ENCODE data around the gene ZBTB20. TPM values are rescaled to one million over a fixed set of nuclear protein-coding genes. Genes with fewer than 3 reads are reported as not detected.

Gene ZBTB20
- total and polyA plus RNA-seq, 2 of the 4 experiments (the other 2 are of a cell fraction): 0.75 to 14.7 TPM

DNA sequence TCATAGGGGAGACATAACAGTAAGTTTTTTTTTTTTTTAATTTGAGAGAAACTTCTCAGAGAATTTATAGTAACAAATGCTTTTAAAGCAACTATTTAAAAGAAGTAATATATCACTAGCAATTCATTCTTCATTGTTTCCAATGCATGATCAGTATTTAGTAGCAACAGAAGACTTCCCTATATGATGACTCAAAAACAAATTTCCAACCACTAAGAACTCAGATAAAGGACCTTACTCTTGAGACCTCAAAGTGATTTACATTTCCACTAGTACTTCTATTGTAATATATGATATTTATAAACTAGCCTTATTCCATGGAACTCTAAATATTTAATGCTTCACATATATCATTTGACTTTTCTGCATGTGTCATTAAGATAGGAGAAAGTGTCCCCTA lies 356.3 kb downstream of the ZBTB20 start:
- Histone ChIP-seq H2BK20ac (ENCODE audit: low read depth, low read length) (no peak overlapping the region), H3K4me3 (ENCODE audit: insufficient read depth, low read depth, low read length) (no peak overlapping the region), H4K8ac (ENCODE audit: low read depth in 2 of 2, low read length in 2 of 2) (no peak overlapping the region), H3K23ac (ENCODE audit: low read depth, low read length) (no peak overlapping the region), H3K56ac (ENCODE audit: extremely low read depth, insufficient read depth, low read length) (no peak overlapping the region), H2BK5ac (ENCODE audit: low read depth, low read length, poor library complexity, severe bottlenecking) (no peak overlapping the region), H3K9me3 (ENCODE audit: control insufficient read depth, insufficient read depth, low read length) (no peaks in the 10 kb centered on the region), H3K9ac (ENCODE audit: low read depth, low read length) (no peak overlapping the region), H3K18ac (ENCODE audit: low read depth, low read length) (no peak overlapping the region), H3K36me3 (ENCODE audit: control insufficient read depth, insufficient read depth, low read length) (no peaks in the 10 kb centered on the region), H3K4me1 (ENCODE audit: control insufficient read depth, insufficient read depth, low read length) (no peaks in the 10 kb centered on the region), H3K27me3 (ENCODE audit: control insufficient read depth, insufficient read depth, low read length) (no peaks in the 10 kb centered on the region), H3K79me1 (ENCODE audit: low read depth in 1 of 2, low read length in 2 of 2) (no peaks in the 10 kb centered on the region), H2AFZ (replicated peaks; ENCODE audit: low read length, poor library complexity) (no peak overlapping the region), H2AK5ac (ENCODE audit: low read depth, low read length) (no peak overlapping the region), H3K14ac (replicated peaks; ENCODE audit: low read depth, low read length) (no peak overlapping the region), H4K5ac (ENCODE audit: low read depth, low read length) (no peak overlapping the region), H2AK9ac (replicated peaks; ENCODE audit: low read depth, low read length, poor library complexity) (no peak overlapping the region), H4K20me1 (ENCODE audit: insufficient read depth, low read length) (no peaks in the 10 kb centered on the region), H4K91ac (ENCODE audit: insufficient read depth, low read depth, low read length) (no peak overlapping the region), H3K27ac (ENCODE audit: insufficient read depth, low read length) (no peak overlapping the region), H2BK120ac (ENCODE audit: low read depth, low read length) (no peak overlapping the region), H3K9me1 (ENCODE audit: insufficient read depth, low read length) (no peaks in the 10 kb centered on the region), H3K4me2 (ENCODE audit: low read depth, low read length) (no peak overlapping the region), H2BK15ac (ENCODE audit: low read depth, low read length) (no peak overlapping the region), H3K4ac (ENCODE audit: low read depth, low read length) (no peak overlapping the region)
- in situ Hi-C loops (cut with MboI; ENCODE audit: low sequenced_read_pairs): no loop called here
- ChIA-PET CTCF (no interaction called here), POLR2A (ENCODE audit: unreplicated experiment) (no interaction called here)
- dilution Hi-C loops (cut with HindIII; ENCODE audit: low sequenced_read_pairs, unreplicated experiment): no loop called here
- DNase-seq: no peak
- intact Hi-C loops (cut with micrococcal nuclease): no loop called here
- TF ChIP-seq MAFK (IDR thresholded peaks at IDR 0.05; ENCODE audit: low read depth, low read length) (no peak), MAZ (IDR thresholded peaks at IDR 0.05; ENCODE audit: borderline replicate concordance, low read depth, low read length) (no peak), BHLHE40 (IDR thresholded peaks at IDR 0.05; ENCODE audit: low read depth, low read length) (no peak), MXI1 (IDR thresholded peaks at IDR 0.05; ENCODE audit: borderline replicate concordance, low read depth, low read length) (no peak), FOS (IDR thresholded peaks at IDR 0.05; ENCODE audit: low read depth, low read length) (no peak), NFE2L2 (IDR thresholded peaks at IDR 0.05; ENCODE audit: low read depth, low read length) (no peak), RFX5 (IDR thresholded peaks at IDR 0.05; ENCODE audit: low read depth, low read length) (no peak)
- TF ChIP-seq, protein P1, sequence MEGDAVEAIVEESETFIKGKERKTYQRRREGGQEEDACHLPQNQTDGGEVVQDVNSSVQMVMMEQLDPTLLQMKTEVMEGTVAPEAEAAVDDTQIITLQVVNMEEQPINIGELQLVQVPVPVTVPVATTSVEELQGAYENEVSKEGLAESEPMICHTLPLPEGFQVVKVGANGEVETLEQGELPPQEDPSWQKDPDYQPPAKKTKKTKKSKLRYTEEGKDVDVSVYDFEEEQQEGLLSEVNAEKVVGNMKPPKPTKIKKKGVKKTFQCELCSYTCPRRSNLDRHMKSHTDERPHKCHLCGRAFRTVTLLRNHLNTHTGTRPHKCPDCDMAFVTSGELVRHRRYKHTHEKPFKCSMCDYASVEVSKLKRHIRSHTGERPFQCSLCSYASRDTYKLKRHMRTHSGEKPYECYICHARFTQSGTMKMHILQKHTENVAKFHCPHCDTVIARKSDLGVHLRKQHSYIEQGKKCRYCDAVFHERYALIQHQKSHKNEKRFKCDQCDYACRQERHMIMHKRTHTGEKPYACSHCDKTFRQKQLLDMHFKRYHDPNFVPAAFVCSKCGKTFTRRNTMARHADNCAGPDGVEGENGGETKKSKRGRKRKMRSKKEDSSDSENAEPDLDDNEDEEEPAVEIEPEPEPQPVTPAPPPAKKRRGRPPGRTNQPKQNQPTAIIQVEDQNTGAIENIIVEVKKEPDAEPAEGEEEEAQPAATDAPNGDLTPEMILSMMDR (conservative IDR thresholded peaks at IDR 0.05; ENCODE audit: low read depth, low read length): no peak
- TF ChIP-seq, protein P2, sequence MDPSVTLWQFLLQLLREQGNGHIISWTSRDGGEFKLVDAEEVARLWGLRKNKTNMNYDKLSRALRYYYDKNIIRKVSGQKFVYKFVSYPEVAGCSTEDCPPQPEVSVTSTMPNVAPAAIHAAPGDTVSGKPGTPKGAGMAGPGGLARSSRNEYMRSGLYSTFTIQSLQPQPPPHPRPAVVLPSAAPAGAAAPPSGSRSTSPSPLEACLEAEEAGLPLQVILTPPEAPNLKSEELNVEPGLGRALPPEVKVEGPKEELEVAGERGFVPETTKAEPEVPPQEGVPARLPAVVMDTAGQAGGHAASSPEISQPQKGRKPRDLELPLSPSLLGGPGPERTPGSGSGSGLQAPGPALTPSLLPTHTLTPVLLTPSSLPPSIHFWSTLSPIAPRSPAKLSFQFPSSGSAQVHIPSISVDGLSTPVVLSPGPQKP (IDR thresholded peaks at IDR 0.05; ENCODE audit: borderline replicate concordance, low read depth, low read length): no peak
- TF ChIP-seq, protein P3, sequence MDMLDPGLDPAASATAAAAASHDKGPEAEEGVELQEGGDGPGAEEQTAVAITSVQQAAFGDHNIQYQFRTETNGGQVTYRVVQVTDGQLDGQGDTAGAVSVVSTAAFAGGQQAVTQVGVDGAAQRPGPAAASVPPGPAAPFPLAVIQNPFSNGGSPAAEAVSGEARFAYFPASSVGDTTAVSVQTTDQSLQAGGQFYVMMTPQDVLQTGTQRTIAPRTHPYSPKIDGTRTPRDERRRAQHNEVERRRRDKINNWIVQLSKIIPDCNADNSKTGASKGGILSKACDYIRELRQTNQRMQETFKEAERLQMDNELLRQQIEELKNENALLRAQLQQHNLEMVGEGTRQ (IDR thresholded peaks at IDR 0.05; ENCODE audit: low read depth, low read length): no peak
- no peak for ATAC-seq (ENCODE audit: low read depth)
- no TSS peak for BruUV-seq (replicated peaks)

Data from IMR-90 (cell line).